CD4-positive, alpha-beta memory T cell (primary cell): ENCODE results near the gene CIAO2A. TPM values are rescaled to one million over a fixed set of nuclear protein-coding genes. Genes with fewer than 3 reads are reported as not detected.
"Not testable (repeated sequence)": the region's sequence is repeated elsewhere in the genome, so short reads cannot be mapped to it uniquely, and the experiment has no call there.

Experiments used
- CTCF ChIA-PET: fragments of 350-600 bp; sonication (Branson Sonifier 250); formaldehyde crosslinking; loops from one replicate; lab custom pipeline; 2021; ENCODE audit warnings: inconsistent platforms; ENCODE audit not compliant: partially characterized antibody; lab: Charles Lee
- POLR2A ChIA-PET: fragments of 350-600 bp; sonication (Branson Sonifier 250); formaldehyde crosslinking; loops from one replicate; lab custom pipeline; 2021; ENCODE audit not compliant: partially characterized antibody; lab: Charles Lee
- DNase-seq, 5 donors: peaks; one replicate each; pipeline versions ENCODE4 v3.0.0 to v3.0.0-alpha.2; 2020 to 2022; ENCODE audit warnings: mixed read lengths in 1 of 5
- H3K27ac ChIP-seq: one replicate; pipeline ENCODE4 v1.7.0; 2013; ENCODE audit warnings: low read depth, low read length
- H3K27me3 ChIP-seq: 2 replicates; pipeline ENCODE4 v1.7.0; 2013; ENCODE audit warnings: mild to moderate bottlenecking, low read length, moderate library complexity; ENCODE audit not compliant: insufficient read depth
- H3K36me3 ChIP-seq: 2 replicates; pipeline ENCODE4 v1.7.0; 2013; ENCODE audit warnings: mild to moderate bottlenecking, low read length, moderate library complexity; ENCODE audit not compliant: insufficient read depth
- H3K4me1 ChIP-seq: 2 replicates; pipeline ENCODE4 v1.7.0; 2013; ENCODE audit warnings: mild to moderate bottlenecking, low read length, moderate library complexity; ENCODE audit not compliant: insufficient read depth
- H3K4me3 ChIP-seq, 2 donors: one replicate each; pipeline ENCODE4 v1.7.0; 2013; ENCODE audit warnings: low read length in 2 of 2, mild to moderate bottlenecking in 1 of 2
- H3K9me3 ChIP-seq, 2 donors: one replicate each; pipeline ENCODE4 v1.7.0; 2013; ENCODE audit warnings: low read length in 2 of 2, control low read depth in 1 of 2; ENCODE audit not compliant: control insufficient read depth in 1 of 2
- H3K27ac Mint-ChIP-seq, 7 donors: one replicate each; pipeline ENCODE4 v1.8.0; 2020 to 2021; ENCODE audit warnings: mixed read lengths in 7 of 7, mild to moderate bottlenecking in 6 of 7, inconsistent platforms in 3 of 7, moderate library complexity in 3 of 7
- H3K27me3 Mint-ChIP-seq, 2 donors: one replicate each; pipeline ENCODE4 v1.8.0; 2020 to 2021; ENCODE audit warnings: mixed read lengths in 2 of 2
- H3K36me3 Mint-ChIP-seq, 2 donors: one replicate each; pipeline ENCODE4 v1.8.0; 2020 to 2021; ENCODE audit warnings: mixed read lengths in 2 of 2, inconsistent platforms in 1 of 2, mild to moderate bottlenecking in 1 of 2
- H3K4me1 Mint-ChIP-seq, 4 donors: one replicate each; pipeline ENCODE4 v1.8.0; 2020 to 2021; ENCODE audit warnings: mixed read lengths in 4 of 4, mild to moderate bottlenecking in 1 of 4
- H3K4me3 Mint-ChIP-seq, 8 donors: one replicate each; pipeline ENCODE4 v1.8.0; 2020 to 2021; ENCODE audit warnings: mixed read lengths in 8 of 8, mild to moderate bottlenecking in 7 of 8, moderate library complexity in 6 of 8, inconsistent platforms in 3 of 8
- H3K9me3 Mint-ChIP-seq, 8 donors: one replicate each; pipeline ENCODE4 v1.8.0; 2020 to 2021; ENCODE audit warnings: mixed read lengths in 8 of 8, mild to moderate bottlenecking in 5 of 8, inconsistent platforms in 3 of 8, moderate library complexity in 1 of 8
- intact Hi-C: fragments of 100-400 bp; cut with micrococcal nuclease; formaldehyde crosslinking; loops from one replicate; pipeline ENCODE4 v1.15.1; 2023
- polyA plus RNA-seq, 2 donors: library from polyadenylated mRNA; unstranded; fragments of 300-500 nt; fragmentation: Illumina TruSeq; gene quantifications; one replicate each; pipeline ENCODE4 v1.2.3, GENCODE V29; 2021
- total RNA-seq, 2 experiments: library from RNA; stranded (reverse); gene quantifications; one replicate each; pipeline ENCODE4 v1.2.3, GENCODE V29; 2021

CIAO2A gene
- total and polyA plus RNA-seq, 4 experiments from 2014 or later: 35.0 to 134 (median 53.2) TPM

DNA sequence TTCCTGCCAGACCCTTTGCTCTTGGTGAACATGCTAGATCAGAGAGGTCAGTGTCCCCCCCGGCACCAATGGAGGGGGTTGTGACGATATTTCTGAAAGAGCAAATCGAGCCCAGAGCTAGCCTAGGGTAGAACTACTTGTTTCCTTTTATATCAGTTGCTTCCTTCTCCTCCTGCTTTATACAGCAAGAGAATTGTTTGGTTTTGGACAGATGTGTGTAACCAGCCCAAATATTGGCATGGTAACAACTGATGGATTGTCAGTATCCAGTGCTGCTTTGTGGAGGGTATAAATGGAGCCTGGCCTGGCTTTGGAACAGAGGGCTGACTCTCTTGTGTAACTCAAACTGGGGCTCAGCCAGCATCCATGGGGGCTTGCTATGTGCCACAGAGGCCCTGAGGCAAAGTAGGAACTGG, 29.3 kb upstream of the CIAO2A start:
- Mint-ChIP-seq H3K9me3 (no peaks in the 10 kb centered on the region), H3K36me3 (peaks cover 49 to 85% of the 10 kb centered on the region in 2 donors), H3K4me1 (no peaks in the 10 kb centered on the region)

DNA sequence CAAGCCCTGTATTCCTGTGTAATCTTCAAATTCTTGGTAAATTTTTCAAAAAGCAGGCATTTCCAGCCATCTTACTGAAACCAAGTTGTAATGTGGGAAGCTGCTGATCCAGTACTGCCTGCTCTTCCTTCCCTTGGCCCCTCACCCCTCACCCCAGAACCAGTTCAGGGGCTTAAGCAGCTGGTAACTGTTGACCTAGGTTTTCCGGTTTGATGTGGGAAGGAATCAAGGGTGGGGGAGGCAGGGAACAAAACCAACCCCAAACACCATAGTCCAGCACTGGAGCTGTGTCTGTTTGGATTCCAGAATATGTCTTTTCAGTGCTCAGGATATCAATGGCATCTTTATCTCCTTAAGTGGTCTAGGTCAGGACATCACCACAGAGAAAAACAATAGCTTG, 28.8 kb upstream of the CIAO2A start:
- H3K4me1 Mint-ChIP-seq: no peaks in the 10 kb centered on the region
- Histone ChIP-seq H3K4me1 (no peaks in the 10 kb centered on the region), H3K27me3 (no peaks in the 10 kb centered on the region), H3K36me3 (peaks cover 84% of the 10 kb centered on the region), H3K9me3 (no peaks in the 10 kb centered on the region), H3K27ac (no peak overlapping the region), H3K4me3 (no peak overlapping the region)
- peaks cover 47 to 83% of the 10 kb centered on the region in 2 donors for H3K36me3 Mint-ChIP-seq
- peak overlapping the region in 1 of 7 donors; percentile 53 for H3K27ac Mint-ChIP-seq
- DNase-seq: no peak
- ChIA-PET CTCF (no interaction called here), POLR2A (no interaction called here)
- intact Hi-C loops: no loop called here
- H3K4me3 Mint-ChIP-seq: no peak overlapping the region
- no peaks in the 10 kb centered on the region for H3K27me3 Mint-ChIP-seq
- H3K9me3 Mint-ChIP-seq: no peaks in the 10 kb centered on the region

More for the DNA sequence above, 29.3 kb upstream of the CIAO2A start:
- intact Hi-C loops: no loop called here
- ChIA-PET POLR2A (no interaction called here), CTCF (interaction anchor here (1.0 kb wide), 1 partner anchor 31 kb away, joined by 3 read pairs; no protein-coding TSS in a partner anchor)
- peaks cover 86% of the 10 kb centered on the region for H3K36me3 ChIP-seq
- H3K4me1 ChIP-seq: no peaks in the 10 kb centered on the region
- no peak for DNase-seq
- H3K27ac Mint-ChIP-seq: no peak overlapping the region
- H3K9me3 ChIP-seq: no peaks in the 10 kb centered on the region
- no peaks in the 10 kb centered on the region for H3K27me3 ChIP-seq
- H3K4me3 Mint-ChIP-seq: no peak overlapping the region
- H3K27me3 Mint-ChIP-seq: no peaks in the 10 kb centered on the region
- no peak overlapping the region for H3K4me3 ChIP-seq
- H3K27ac ChIP-seq: no peak overlapping the region

DNA sequence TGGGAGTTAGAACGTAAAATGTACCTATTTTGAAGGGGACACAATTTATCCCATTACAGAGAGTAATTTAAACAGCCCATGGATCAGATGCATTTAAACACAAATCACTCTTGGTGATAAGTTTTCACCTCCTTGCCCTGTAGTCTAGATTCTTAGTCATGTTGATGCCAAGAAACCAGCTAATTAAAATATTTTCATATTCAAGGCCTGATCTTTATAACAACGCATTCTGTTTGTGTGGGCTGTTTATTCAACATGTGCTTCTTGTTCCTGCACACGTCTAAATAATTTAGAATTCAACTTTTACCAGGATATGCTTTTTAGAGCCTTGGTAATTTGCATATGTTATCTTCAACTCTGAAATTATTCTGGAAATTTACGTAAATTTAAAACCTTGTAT, 28.0 kb upstream of the CIAO2A start:
- Mint-ChIP-seq H3K27me3 (no peaks in the 10 kb centered on the region), H3K36me3 (peaks cover 48 to 77% of the 10 kb centered on the region in 2 donors), H3K4me3 (no peak overlapping the region), H3K9me3 (no peaks in the 10 kb centered on the region), H3K27ac (no peak overlapping the region), H3K4me1 (no peaks in the 10 kb centered on the region)
- Histone ChIP-seq H3K9me3 (no peaks in the 10 kb centered on the region), H3K4me1 (no peaks in the 10 kb centered on the region), H3K36me3 (peaks cover 80% of the 10 kb centered on the region), H3K27me3 (no peaks in the 10 kb centered on the region), H3K27ac (no peak overlapping the region), H3K4me3 (no peak overlapping the region)
- POLR2A ChIA-PET: interaction anchor here (0.6 kb wide), 1 partner anchor 21 kb away, joined by 3 read pairs; no protein-coding TSS in a partner anchor
- CTCF ChIA-PET: no interaction called here
- no peak for DNase-seq
- intact Hi-C loops: no loop called here

DNA sequence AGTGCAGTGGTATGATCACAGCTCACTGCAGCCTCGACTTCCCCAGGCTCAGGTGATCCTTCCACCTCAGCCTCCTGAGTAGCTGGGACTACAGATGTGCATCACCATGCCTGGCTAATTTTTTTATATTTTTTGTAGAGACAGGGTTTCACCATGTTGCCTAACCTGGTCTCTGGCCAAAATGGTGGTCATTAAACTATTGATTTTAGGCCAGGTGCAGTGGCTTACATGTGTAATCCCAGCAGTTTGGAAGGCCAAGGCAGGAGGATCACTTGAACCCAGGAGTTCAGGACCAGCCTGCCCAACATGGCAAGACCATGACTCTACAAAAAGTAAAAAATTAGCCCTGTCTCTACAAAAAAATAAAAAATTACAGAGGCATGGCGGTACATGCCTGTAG, 26.7 kb upstream of the CIAO2A start:
- peaks cover 49 to 78% of the 10 kb centered on the region in 2 donors for H3K36me3 Mint-ChIP-seq
- DNase-seq, H3K4me3 ChIP-seq, H3K27ac ChIP-seq, H3K4me3 Mint-ChIP-seq, H3K4me1 ChIP-seq, POLR2A ChIA-PET, H3K27me3 ChIP-seq, H3K9me3 ChIP-seq, H3K27me3 Mint-ChIP-seq, intact Hi-C loops, H3K27ac Mint-ChIP-seq, H3K4me1 Mint-ChIP-seq, H3K9me3 Mint-ChIP-seq: not testable (repeated sequence)
- CTCF ChIA-PET: interaction anchor here (0.7 to 1.6 kb wide), 3 partner anchors 34 to 612 kb away, joined by 3 to 5 read pairs (median 3); no protein-coding TSS in a partner anchor
- peaks cover 81% of the 10 kb centered on the region for H3K36me3 ChIP-seq

DNA sequence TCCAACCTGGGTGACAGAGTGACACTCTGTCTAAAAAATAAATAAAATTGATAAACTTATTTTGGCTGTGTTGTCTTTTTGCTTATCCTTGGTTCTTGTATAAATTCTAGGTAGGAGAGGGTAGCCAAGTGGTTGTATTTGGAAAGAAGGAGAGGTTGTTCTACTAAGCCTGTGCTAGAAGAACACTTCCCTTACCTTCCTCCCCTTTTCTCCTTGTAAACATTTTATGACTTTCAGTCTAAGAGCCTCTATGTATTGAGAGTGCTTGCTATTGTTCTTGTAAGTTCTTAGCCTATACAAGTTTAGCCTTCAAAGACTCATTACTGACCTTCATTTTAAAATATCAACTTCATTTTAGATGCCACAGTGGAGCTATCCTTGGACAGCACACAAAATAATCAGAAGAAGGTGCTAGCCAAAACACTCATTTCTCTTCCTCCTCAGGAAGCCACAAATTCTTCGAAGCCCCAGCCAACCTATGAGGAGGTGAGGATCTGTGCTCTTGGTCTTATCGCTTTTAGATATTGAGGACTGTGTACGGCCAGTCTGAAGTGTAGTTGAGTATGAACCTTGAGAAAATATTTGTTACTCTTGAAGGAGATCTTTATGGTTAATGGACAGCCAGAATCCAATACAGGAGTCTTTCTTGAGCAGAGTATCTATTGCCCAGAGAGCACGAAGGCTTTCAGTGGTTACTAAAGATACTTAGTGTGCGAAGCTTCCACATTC, 24.3 kb upstream of the CIAO2A start:
- no peak overlapping the region for H3K27ac ChIP-seq
- H3K4me1 Mint-ChIP-seq: peaks cover 0 to 1% (median under 1%) of the 10 kb centered on the region in 4 donors
- intact Hi-C loops: no loop called here
- H3K9me3 Mint-ChIP-seq: no peaks in the 10 kb centered on the region
- H3K4me3 Mint-ChIP-seq: no peak overlapping the region
- no peak for DNase-seq
- peaks cover 54 to 77% of the 10 kb centered on the region in 2 donors for H3K36me3 Mint-ChIP-seq
- H3K27ac Mint-ChIP-seq: peak overlapping the region in 1 of 7 donors; percentile 55
- H3K9me3 ChIP-seq: no peaks in the 10 kb centered on the region
- no peaks in the 10 kb centered on the region for H3K27me3 Mint-ChIP-seq
- POLR2A ChIA-PET: no interaction called here
- peaks cover 83% of the 10 kb centered on the region for H3K36me3 ChIP-seq
- H3K4me1 ChIP-seq: no peaks in the 10 kb centered on the region
- H3K4me3 ChIP-seq: no peak overlapping the region
- no peaks in the 10 kb centered on the region for H3K27me3 ChIP-seq
- CTCF ChIA-PET: no interaction called here

DNA sequence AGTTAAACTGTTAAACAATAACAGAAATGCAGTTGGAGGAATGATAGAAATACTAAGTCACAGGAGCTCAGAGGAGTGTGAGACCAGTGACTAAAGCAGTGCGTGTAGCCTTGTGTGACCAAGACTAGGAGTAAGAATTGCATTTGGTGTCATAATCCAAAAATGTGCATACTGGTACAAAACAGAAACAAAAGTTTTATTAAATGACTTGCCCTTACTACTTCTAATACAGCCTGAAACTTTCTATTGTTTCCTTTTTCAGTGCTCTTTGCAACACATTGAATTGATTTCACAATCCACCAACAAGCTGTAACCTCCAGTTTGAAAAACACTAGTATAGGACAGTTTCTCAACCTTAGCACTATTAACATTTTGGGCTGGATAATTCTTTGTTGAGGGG, 19.3 kb upstream of the CIAO2A start:
- Mint-ChIP-seq H3K9me3 (peaks cover 0 to 1% (median 0%) of the 10 kb centered on the region in 8 donors), H3K36me3 (peaks cover 43 to 45% of the 10 kb centered on the region in 2 donors), H3K27me3 (no peaks in the 10 kb centered on the region), H3K27ac (peak overlapping the region in 1 of 7 donors; percentile 6), H3K4me3 (no peak overlapping the region), H3K4me1 (peaks cover 19 to 42% (median 32%) of the 10 kb centered on the region in 4 donors)
- Histone ChIP-seq H3K27me3 (no peaks in the 10 kb centered on the region), H3K4me3 (no peak overlapping the region), H3K36me3 (peaks cover 46% of the 10 kb centered on the region), H3K27ac (no peak overlapping the region), H3K4me1 (peaks cover 30% of the 10 kb centered on the region), H3K9me3 (no peaks in the 10 kb centered on the region)
- DNase-seq: no peak
- ChIA-PET POLR2A (interaction anchor here (0.5 kb wide), 1 partner anchor 15 kb away, joined by 3 read pairs; no protein-coding TSS in a partner anchor), CTCF (no interaction called here)
- intact Hi-C loops: no loop called here

DNA sequence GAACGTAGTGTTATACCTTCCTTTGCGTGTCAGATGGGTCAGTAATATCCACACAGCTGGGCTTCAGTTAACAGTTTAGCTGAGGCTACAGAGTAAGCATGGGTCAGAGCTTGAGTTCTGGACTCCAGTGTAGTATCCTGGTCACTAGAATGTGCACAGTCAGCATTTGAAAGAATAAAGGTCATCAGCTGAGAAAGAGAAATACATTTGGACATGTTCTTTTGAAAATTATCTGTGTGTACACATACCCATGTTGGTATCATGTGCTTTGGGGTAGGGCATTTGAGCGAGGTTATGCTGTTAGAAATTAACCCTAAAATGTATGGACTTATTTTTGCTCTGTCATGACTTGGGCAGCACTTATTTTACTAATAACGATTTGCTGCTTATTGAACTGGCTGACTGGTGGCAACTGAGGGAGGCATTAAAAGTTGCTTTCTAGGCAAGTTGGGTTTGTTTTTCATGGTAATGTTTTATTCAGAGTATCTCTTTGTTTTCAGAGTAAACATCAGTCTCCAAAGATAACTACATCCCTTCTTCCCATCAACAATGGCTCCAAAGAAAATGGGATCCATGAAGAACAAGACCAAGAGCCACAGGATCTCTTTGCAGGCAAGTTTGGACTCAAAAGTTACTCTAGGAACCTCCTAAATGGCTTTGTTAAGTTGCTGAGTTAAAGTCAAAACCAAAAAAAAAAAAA, 18.6 kb upstream of the CIAO2A start:
- no peak overlapping the region for H3K27ac ChIP-seq
- H3K4me3 ChIP-seq: no peak overlapping the region
- peaks cover 34% of the 10 kb centered on the region for H3K4me1 ChIP-seq
- peaks cover 40 to 42% of the 10 kb centered on the region in 2 donors for H3K36me3 Mint-ChIP-seq
- H3K4me1 Mint-ChIP-seq: peaks cover 22 to 45% (median 36%) of the 10 kb centered on the region in 4 donors
- no peak for DNase-seq
- H3K9me3 ChIP-seq: no peaks in the 10 kb centered on the region
- CTCF ChIA-PET: interaction anchor here (0.5 to 1.2 kb wide), 2 partner anchors 13 to 273 kb away, joined by 3 read pairs; no protein-coding TSS in a partner anchor
- intact Hi-C loops: no loop called here
- no peaks in the 10 kb centered on the region for H3K27me3 ChIP-seq
- peak overlapping the region in 3 of 7 donors; percentile 4 to 77 (median 6) for H3K27ac Mint-ChIP-seq
- H3K27me3 Mint-ChIP-seq: no peaks in the 10 kb centered on the region
- POLR2A ChIA-PET: interaction anchor here (1.2 kb wide), 1 partner anchor 13 kb away, joined by 3 read pairs; no protein-coding TSS in a partner anchor
- no peak overlapping the region for H3K4me3 Mint-ChIP-seq
- peaks cover 43% of the 10 kb centered on the region for H3K36me3 ChIP-seq
- H3K9me3 Mint-ChIP-seq: peaks cover 0 to 1% (median 0%) of the 10 kb centered on the region in 8 donors
